Body of pancreas (tissue), 4 donors: ENCODE data around the gene SUPT3H.

ENCODE experiments used
- POLR2A ChIP-seq, 3 donors: fragments of 450-650 bp; IDR thresholded peaks; one replicate each; pipeline ENCODE4 v1.6.1; 2016; ENCODE audit warnings: antibody characterized with exemption in 3 of 3, mild to moderate bottlenecking in 2 of 3
- TF ChIP-seq, protein P1 (sequence below), 7 experiments: fragments of 450-650 bp in 4 of 7; fragments of 200-600 bp in 3 of 7; sonication (generic) in 3 of 7; IDR thresholded peaks; one replicate each; pipeline ENCODE4 v1.5.1; 2016 to 2019; ENCODE audit warnings: antibody characterized with exemption in 7 of 7

DNA sequence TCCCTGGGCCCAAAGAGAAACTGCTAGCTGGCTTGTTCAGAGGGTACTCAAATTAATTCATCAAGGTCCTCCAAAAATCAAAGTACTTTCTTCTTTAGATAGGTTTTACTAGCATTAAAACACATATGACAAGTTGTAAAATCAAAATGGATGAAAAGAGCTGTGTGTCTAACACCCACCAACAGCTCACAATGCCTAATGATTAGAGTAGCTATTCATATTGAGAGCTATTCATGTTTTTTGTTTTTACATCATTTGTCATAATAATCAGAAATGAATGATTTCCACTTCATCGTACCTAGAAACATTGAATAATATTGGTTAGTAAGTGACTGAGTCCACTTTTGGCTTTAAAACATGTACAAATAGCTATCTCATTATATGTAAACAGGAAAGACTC, 339.5 kb downstream of the SUPT3H start:
- TF ChIP-seq, protein P1, sequence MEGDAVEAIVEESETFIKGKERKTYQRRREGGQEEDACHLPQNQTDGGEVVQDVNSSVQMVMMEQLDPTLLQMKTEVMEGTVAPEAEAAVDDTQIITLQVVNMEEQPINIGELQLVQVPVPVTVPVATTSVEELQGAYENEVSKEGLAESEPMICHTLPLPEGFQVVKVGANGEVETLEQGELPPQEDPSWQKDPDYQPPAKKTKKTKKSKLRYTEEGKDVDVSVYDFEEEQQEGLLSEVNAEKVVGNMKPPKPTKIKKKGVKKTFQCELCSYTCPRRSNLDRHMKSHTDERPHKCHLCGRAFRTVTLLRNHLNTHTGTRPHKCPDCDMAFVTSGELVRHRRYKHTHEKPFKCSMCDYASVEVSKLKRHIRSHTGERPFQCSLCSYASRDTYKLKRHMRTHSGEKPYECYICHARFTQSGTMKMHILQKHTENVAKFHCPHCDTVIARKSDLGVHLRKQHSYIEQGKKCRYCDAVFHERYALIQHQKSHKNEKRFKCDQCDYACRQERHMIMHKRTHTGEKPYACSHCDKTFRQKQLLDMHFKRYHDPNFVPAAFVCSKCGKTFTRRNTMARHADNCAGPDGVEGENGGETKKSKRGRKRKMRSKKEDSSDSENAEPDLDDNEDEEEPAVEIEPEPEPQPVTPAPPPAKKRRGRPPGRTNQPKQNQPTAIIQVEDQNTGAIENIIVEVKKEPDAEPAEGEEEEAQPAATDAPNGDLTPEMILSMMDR (IDR thresholded peaks at IDR 0.05), result no peak
- no peak for TF ChIP-seq POLR2A (IDR thresholded peaks at IDR 0.05)
